GM21723 (cell line): ENCODE results near the gene HPSE2.

Source experiments
- ATAC-seq: cut with Tn5 transposase; IDR thresholded peaks from one replicate; pipeline ENCODE4 v1.9.1; 2021; ENCODE audit warnings: mild to moderate bottlenecking, moderate library complexity; ENCODE audit not compliant: unreplicated experiment

The HPSE2 gene

DNA sequence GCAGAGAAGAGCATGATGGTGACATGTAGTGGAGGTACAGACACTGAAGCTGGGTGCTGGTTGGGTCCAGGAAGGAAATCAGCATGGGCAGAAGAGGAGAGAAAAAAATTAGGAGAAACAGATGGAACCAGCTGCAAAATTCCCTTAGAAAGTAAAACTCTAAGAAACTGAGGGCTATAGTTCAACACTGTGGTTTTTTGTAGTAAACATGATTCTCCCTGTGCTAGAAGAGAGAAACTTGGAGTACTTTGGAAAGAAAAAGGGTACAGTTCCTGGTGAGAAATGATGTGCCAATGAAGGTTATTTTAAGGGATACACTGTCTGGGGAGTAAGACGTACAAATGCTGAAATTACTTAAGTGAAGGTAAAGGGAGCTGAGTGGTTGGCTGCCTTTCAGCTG, 607.4 kb downstream of the HPSE2 start:
- ATAC-seq: no peak

- ATAC-seq: no peak
These were observed 607.9 kb downstream of the HPSE2 start for GRCh38 chr10:98627711-98628110.

- no peak for ATAC-seq
These were observed 610.7 kb downstream of the HPSE2 start for GRCh38 chr10:98624963-98625362.

GRCh38 chr10:98623176-98623575, 612.5 kb downstream of the HPSE2 start:
- no peak for ATAC-seq

- no peak for ATAC-seq
These were observed 614.0 kb downstream of the HPSE2 start for GRCh38 chr10:98621630-98622029.

DNA sequence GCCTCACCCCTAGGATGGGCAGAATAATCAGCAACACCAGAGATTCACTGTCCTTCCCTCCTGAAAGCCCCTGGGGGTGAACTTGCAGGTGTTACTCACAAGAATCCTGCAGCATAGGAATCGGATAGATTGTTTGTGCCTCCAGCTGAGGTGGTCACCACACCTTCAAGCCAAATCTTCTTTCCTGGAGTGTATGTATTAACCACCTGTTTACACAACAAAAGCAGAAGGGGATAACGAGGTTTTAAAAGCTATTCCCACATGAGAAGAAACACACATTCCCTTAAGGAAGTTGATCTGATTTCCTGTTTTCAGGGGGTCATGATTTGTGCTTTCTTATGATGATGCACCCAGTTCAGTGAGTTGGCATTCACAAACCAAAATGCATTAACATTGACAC, 615.1 kb downstream of the HPSE2 start:
- ATAC-seq: no peak

- ATAC-seq: no peak
These were observed 616.2 kb downstream of the HPSE2 start for GRCh38 chr10:98619446-98619845.

GRCh38 chr10:98617906-98618520, 617.6 kb downstream of the HPSE2 start:
- no peak for ATAC-seq

DNA sequence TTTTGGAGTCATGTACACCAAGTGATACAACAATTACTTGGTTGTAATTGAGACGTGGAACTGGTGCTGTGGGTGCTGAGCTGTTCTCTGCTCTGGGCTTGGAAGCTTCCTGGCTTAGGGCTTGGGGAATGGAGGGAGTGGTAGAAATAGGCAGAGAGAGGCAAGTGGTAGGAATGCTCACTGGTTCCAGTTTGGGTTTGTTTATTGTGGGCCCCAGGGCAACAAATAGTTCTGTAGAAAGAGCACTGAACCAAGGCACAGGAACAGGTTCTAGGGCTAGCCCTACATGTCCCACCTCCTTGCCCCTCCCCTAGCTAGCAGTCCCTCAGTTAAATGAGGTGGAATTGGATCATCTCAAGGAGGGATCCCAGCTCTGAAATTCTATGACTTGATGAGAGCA, 622.2 kb downstream of the HPSE2 start:
- no peak for ATAC-seq

GRCh38 chr10:98611436-98611835, 624.2 kb downstream of the HPSE2 start:
- ATAC-seq: no peak

DNA sequence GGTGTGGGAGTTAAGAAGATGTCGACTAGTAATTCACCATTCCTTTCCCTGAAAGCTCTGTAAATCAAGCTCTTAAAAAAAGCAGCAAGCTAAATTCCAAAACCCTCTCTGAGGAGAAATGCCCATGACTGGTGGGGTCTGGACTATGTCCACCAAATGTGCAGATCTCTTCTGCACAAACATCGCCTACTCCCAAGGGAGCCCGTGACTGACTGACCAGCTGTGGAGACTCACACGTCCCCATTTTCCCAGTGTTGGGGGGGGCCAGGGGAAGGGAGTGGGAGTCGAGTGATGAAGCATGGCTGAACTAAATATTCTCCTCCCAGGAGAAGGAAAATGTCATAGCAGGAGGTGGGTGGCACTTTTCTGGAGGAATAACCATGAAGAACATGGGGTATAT, 624.8 kb downstream of the HPSE2 start:
- no peak for ATAC-seq

DNA sequence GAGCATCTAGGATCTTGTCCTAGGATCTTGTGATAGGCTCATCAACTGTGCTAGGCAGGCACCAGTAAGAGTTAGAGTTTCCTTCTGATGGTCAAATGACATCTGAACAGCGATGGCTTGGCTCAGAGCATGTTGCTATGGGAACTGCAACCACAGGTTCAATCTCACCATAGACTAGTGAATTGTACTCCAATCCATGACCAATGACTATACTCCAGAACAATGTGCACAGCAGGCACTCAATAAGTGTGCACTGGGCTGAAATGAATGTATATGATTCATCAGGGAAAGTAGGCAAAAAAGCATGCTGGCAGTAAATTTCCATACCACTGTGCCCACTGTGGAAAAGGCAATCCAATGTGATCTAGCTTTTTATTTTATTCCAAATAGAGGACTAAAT, 625.4 kb downstream of the HPSE2 start:
- ATAC-seq: no peak

DNA sequence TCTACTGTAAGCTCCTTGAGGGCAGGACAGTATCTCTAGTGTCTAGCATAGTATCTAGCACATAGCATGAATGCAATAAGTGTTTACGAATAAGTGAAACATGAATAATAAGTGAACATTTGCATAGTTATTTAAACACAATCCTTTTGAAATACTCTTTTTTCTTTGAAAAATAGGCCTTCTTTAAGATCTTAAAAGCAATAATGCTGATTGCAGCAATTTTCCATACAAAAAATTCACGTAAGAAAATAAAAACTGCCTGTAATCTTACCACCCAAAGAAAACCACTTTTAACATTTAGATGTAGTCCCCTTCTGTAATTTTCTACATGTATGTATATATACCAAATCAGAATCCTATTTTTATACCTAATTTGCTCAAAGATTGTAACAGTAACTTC, 626.4 kb downstream of the HPSE2 start:
- no peak for ATAC-seq

GRCh38 chr10:98608411-98608810, 627.2 kb downstream of the HPSE2 start:
- no peak for ATAC-seq

DNA sequence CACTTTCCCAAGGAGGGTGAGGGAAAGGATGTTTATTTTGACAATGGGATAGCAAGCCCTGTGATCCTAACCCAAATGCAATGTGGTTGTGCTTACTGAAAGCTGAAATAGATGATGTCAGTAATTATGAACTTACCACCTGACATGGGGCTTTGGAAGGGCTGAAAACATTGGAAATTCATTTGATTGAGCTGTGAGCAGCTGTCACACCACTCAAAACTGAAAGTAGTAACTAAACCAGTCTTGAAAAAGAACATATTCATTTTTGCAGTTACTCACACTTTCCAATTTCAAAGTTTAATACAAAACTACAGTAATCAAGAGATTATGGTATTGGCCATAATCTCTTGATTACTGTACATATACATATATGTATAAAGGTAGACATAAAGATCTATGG, 633.4 kb downstream of the HPSE2 start:
- ATAC-seq: no peak

GRCh38 chr10:98599032-98599610, 636.5 kb downstream of the HPSE2 start:
- ATAC-seq: no peak

- no peak for ATAC-seq
These were observed 639.2 kb downstream of the HPSE2 start for GRCh38 chr10:98596404-98596803.

- ATAC-seq: no peak
These were observed 646.0 kb downstream of the HPSE2 start for GRCh38 chr10:98589691-98590090.

GRCh38 chr10:98589007-98589406, 646.6 kb downstream of the HPSE2 start:
- no peak for ATAC-seq

- ATAC-seq: no peak
These were observed 648.4 kb downstream of the HPSE2 start for GRCh38 chr10:98587156-98587837.

GRCh38 chr10:98586096-98586495, 649.6 kb downstream of the HPSE2 start:
- ATAC-seq: no peak

- no peak for ATAC-seq
These were observed 653.3 kb downstream of the HPSE2 start for GRCh38 chr10:98582363-98582762.

- ATAC-seq: no peak
These were observed 658.1 kb downstream of the HPSE2 start for GRCh38 chr10:98577578-98577977.
